ENCODE results near the gene PPHLN1. TPM values are rescaled to one million over a fixed set of nuclear protein-coding genes. Genes with fewer than 3 reads are reported as not detected.
"Not testable (repeated sequence)": the region's sequence is repeated elsewhere in the genome, so short reads cannot be mapped to it uniquely, and the experiment has no call there.

Gene PPHLN1
- total and polyA plus RNA-seq, 2 donors (not counting 1 experiment from before 2014, with no cell fraction given) = 48.8 to 104 TPM

GRCh38 chr12:42386308-42386707, 60.3 kb downstream of the PPHLN1 start:
- Histone ChIP-seq H2AFZ (ENCODE audit: insufficient read depth, low read depth, low read length, poor library complexity, severe bottlenecking) (no peak overlapping the region), H3K9me3 (ENCODE audit: control extremely low read depth in 1 of 3, control insufficient read depth in 2 of 3, insufficient read depth in 1 of 3, low read length in 2 of 3) (no peaks in the 10 kb centered on the region), H3K27me3 (replicated peaks in 1 of 4; ENCODE audit: control extremely low read depth in 1 of 4, control insufficient read depth in 3 of 4, insufficient read depth in 4 of 4, low read length in 3 of 4) (no peaks in the 10 kb centered on the region), H3K4me3 (ENCODE audit: control extremely low read depth in 1 of 5, extremely low read depth in 1 of 5, insufficient read depth in 1 of 5, low read depth in 2 of 5, low read length in 4 of 5) (no peak overlapping the region), H4K20me1 (ENCODE audit: control insufficient read depth, insufficient read depth, low read length, poor library complexity, severe bottlenecking) (no peaks in the 10 kb centered on the region), H3K79me2 (ENCODE audit: control insufficient read depth, insufficient read depth, low read length) (peaks cover 35% of the 10 kb centered on the region), H3K9ac (ENCODE audit: low read length) (no peak overlapping the region), H3K4me1 (ENCODE audit: control insufficient read depth in 2 of 2, insufficient read depth in 2 of 2, low read length in 2 of 2) (peaks cover 0 to 5% of the 10 kb centered on the region in 2 donors), H3K36me3 (replicated peaks in 1 of 2; ENCODE audit: control extremely low read depth in 1 of 2, control insufficient read depth in 1 of 2, extremely low read depth in 1 of 2, insufficient read depth in 2 of 2, low read length in 1 of 2) (peaks cover 10 to 34% of the 10 kb centered on the region in 2 experiments), H3K27ac (ENCODE audit: low read length in 2 of 2) (no peak overlapping the region), H3K4me2 (replicated peaks; ENCODE audit: low read depth, low read length, poor library complexity, severe bottlenecking) (no peak overlapping the region)
- Mint-ChIP-seq H3K27me3 (no peaks in the 10 kb centered on the region), H3K27ac (no peak overlapping the region), H3K4me3 (no peak overlapping the region), H3K9me3 (ENCODE audit: insufficient read depth) (no peaks in the 10 kb centered on the region), H3K4me1 (peaks cover 21% of the 10 kb centered on the region)
- no peak for ATAC-seq (ENCODE audit: low read depth)
- no peak for DNase-seq
- intact Hi-C loops (cut with micrococcal nuclease) = no loop called here
- TF ChIP-seq EZH2 (IDR thresholded peaks at IDR 0.05; ENCODE audit: borderline replicate concordance, insufficient read depth, low read depth, low read length, poor library complexity, severe bottlenecking) = no peak
- TF ChIP-seq, protein P1, sequence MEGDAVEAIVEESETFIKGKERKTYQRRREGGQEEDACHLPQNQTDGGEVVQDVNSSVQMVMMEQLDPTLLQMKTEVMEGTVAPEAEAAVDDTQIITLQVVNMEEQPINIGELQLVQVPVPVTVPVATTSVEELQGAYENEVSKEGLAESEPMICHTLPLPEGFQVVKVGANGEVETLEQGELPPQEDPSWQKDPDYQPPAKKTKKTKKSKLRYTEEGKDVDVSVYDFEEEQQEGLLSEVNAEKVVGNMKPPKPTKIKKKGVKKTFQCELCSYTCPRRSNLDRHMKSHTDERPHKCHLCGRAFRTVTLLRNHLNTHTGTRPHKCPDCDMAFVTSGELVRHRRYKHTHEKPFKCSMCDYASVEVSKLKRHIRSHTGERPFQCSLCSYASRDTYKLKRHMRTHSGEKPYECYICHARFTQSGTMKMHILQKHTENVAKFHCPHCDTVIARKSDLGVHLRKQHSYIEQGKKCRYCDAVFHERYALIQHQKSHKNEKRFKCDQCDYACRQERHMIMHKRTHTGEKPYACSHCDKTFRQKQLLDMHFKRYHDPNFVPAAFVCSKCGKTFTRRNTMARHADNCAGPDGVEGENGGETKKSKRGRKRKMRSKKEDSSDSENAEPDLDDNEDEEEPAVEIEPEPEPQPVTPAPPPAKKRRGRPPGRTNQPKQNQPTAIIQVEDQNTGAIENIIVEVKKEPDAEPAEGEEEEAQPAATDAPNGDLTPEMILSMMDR (IDR thresholded peaks at IDR 0.05) = no peak
- 100% methylated on average over 1 of the region's 2 CpGs for WGBS (ENCODE audit: insufficient coverage)
- CTCF ChIA-PET = interaction anchor here (2.0 kb wide), 1 partner anchor 14 kb away, joined by 7 read pairs; no protein-coding TSS in a partner anchor
- POLR2A ChIA-PET = no interaction called here

DNA sequence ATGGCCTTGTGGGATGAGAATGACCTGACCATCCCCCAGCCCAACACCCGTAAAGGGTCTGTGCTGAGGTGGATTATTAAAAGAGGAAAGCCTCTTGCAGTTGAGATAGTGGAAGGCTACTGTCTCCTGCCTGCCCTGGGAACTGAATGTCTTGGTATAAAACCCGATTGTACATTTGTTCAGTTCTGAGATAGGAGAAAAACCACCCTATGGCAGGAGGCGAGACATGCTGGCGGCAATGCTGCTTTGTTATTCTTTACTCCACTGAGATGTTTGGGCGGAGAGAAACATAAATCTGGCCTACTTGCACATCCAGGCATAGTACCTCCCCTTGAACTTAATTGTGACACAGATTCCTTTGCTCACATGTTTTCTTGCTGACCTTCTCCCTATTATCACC, 62.1 kb downstream of the PPHLN1 start:
- POLR2A ChIA-PET; DNase-seq; H3K4me3 ChIP-seq (ENCODE audit: control extremely low read depth in 1 of 5, extremely low read depth in 1 of 5, insufficient read depth in 1 of 5, low read depth in 2 of 5, low read length in 4 of 5); H3K9me3 ChIP-seq (ENCODE audit: control extremely low read depth in 1 of 3, control insufficient read depth in 2 of 3, insufficient read depth in 1 of 3, low read length in 2 of 3); H3K9me3 Mint-ChIP-seq (ENCODE audit: insufficient read depth); ATAC-seq (ENCODE audit: low read depth); H3K4me2 ChIP-seq (replicated peaks; ENCODE audit: low read depth, low read length, poor library complexity, severe bottlenecking); H3K4me3 Mint-ChIP-seq; H3K27ac ChIP-seq (ENCODE audit: low read length in 2 of 2); H3K4me1 ChIP-seq (ENCODE audit: control insufficient read depth in 2 of 2, insufficient read depth in 2 of 2, low read length in 2 of 2); H2AFZ ChIP-seq (ENCODE audit: insufficient read depth, low read depth, low read length, poor library complexity, severe bottlenecking); H3K27me3 Mint-ChIP-seq; H4K20me1 ChIP-seq (ENCODE audit: control insufficient read depth, insufficient read depth, low read length, poor library complexity, severe bottlenecking); H3K4me1 Mint-ChIP-seq; H3K27ac Mint-ChIP-seq; intact Hi-C loops (cut with micrococcal nuclease); H3K27me3 ChIP-seq (replicated peaks in 1 of 4; ENCODE audit: control extremely low read depth in 1 of 4, control insufficient read depth in 3 of 4, insufficient read depth in 4 of 4, low read length in 3 of 4); H3K9ac ChIP-seq (ENCODE audit: low read length): not testable (repeated sequence)
- peaks cover 28% of the 10 kb centered on the region for H3K79me2 ChIP-seq (ENCODE audit: control insufficient read depth, insufficient read depth, low read length)
- peaks cover 9 to 34% of the 10 kb centered on the region in 2 experiments for H3K36me3 ChIP-seq (replicated peaks in 1 of 2; ENCODE audit: control extremely low read depth in 1 of 2, control insufficient read depth in 1 of 2, extremely low read depth in 1 of 2, insufficient read depth in 2 of 2, low read length in 1 of 2)
- WGBS (ENCODE audit: insufficient coverage) = 100% methylated on average over 1 of the region's 5 CpGs
- CTCF ChIA-PET = interaction anchor here (1.2 kb wide), 1 partner anchor 9 kb away, joined by 4 read pairs; no protein-coding TSS in a partner anchor

All from B cell (primary cell).